Stimulated activated CD8-positive, alpha-beta memory T cell treated with anti-CD3 and anti-CD28 coated beads, Interleukin-4, amount 100 ng/mL, for 1 hour (primary cell): ENCODE results near the gene TRMT11.
"Not testable (repeated sequence)": the region's sequence is repeated elsewhere in the genome, so short reads cannot be mapped to it uniquely, and the experiment has no call there.

ENCODE experiments used
- DNase-seq, 2 donors: peaks; one replicate each; pipeline ENCODE4 v3.0.0-alpha.2; 2020; ENCODE audit warnings: low read depth in 2 of 2, low spot score in 1 of 2

The TRMT11 gene

GRCh38 chr6:125991653-125992052 is 5.3 kb downstream of the TRMT11 start:
- DNase-seq, result no peak

GRCh38 chr6:125994670-125995488 is 8.5 kb downstream of the TRMT11 start:
- DNase-seq, result no peak

- DNase-seq, result peak; percentile 23 to 42
Observed at GRCh38 chr6:125995972-125996580, 9.7 kb downstream of the TRMT11 start.

- DNase-seq, result no peak
Observed at GRCh38 chr6:126002755-126003679, 16.7 kb downstream of the TRMT11 start.

- no peak for DNase-seq
Observed at GRCh38 chr6:126007800-126008199, 21.5 kb downstream of the TRMT11 start.

- no peak for DNase-seq
Observed at GRCh38 chr6:126010040-126010439, 23.7 kb downstream of the TRMT11 start.

GRCh38 chr6:126015863-126016262 is 29.5 kb downstream of the TRMT11 start:
- no peak for DNase-seq

- DNase-seq, result no peak
Observed at GRCh38 chr6:126016591-126016990, 30.3 kb downstream of the TRMT11 start.

GRCh38 chr6:126017668-126018067 is 31.3 kb downstream of the TRMT11 start:
- DNase-seq, result no peak

GRCh38 chr6:126020305-126021050 is 34.1 kb downstream of the TRMT11 start:
- no peak for DNase-seq

GRCh38 chr6:126023474-126023873 is 37.1 kb downstream of the TRMT11 start:
- DNase-seq, result not testable (repeated sequence)

- DNase-seq, result no peak
Observed at GRCh38 chr6:126026001-126026400, 39.7 kb downstream of the TRMT11 start.

GRCh38 chr6:126027601-126028000 is 41.3 kb downstream of the TRMT11 start:
- DNase-seq, result no peak

GRCh38 chr6:126030045-126030444 is 43.7 kb downstream of the TRMT11 start:
- DNase-seq, result no peak

- DNase-seq, result no peak
Observed at GRCh38 chr6:126033696-126034095, 47.4 kb downstream of the TRMT11 start.

- no peak for DNase-seq
Observed at GRCh38 chr6:126034656-126035055, 48.3 kb downstream of the TRMT11 start.

GRCh38 chr6:126035764-126036163 is 49.4 kb downstream of the TRMT11 start:
- no peak for DNase-seq

GRCh38 chr6:126038234-126038633 is 51.9 kb downstream of the TRMT11 start:
- DNase-seq, result no peak

GRCh38 chr6:126039284-126039683 is 52.9 kb downstream of the TRMT11 start:
- no peak for DNase-seq

- DNase-seq, result no peak
Observed at GRCh38 chr6:126040394-126040793, 54.1 kb downstream of the TRMT11 start.

GRCh38 chr6:126040826-126041225 is 54.5 kb downstream of the TRMT11 start:
- DNase-seq, result no peak
